Lung (tissue), 12 donors: ENCODE data around the gene MRTFB. TPM values are rescaled to one million over a fixed set of nuclear protein-coding genes. Genes with fewer than 3 reads are reported as not detected.
A peak's percentile ranks its signal among the peaks of the same experiment; 100 is the strongest.

Experiments
- ATAC-seq: fragments of 200-7000 bp; cut with Tn5 transposase; one replicate; pipeline ENCODE4 v1.9.1; 2020; ENCODE audit warnings: moderate number of reproducible peaks; ENCODE audit not compliant: insufficient read depth, low FRiP score
- DNase-seq, 3 donors: peaks; one replicate each; pipeline ENCODE4 v3.0.0-alpha.2; 2013 to 2017
- H3K27ac ChIP-seq, 2 donors: one replicate each; pipeline ENCODE4 v1.5.1; 2013; ENCODE audit warnings: mild to moderate bottlenecking in 2 of 2, moderate library complexity in 2 of 2, control low read depth in 1 of 2, inconsistent platforms in 1 of 2, low read depth in 1 of 2, low read length in 1 of 2
- H3K27me3 ChIP-seq, 3 donors: one replicate each; pipeline ENCODE4 v1.5.1; 2013; ENCODE audit warnings: low read length in 2 of 3; ENCODE audit not compliant: control insufficient read depth in 3 of 3, insufficient read depth in 3 of 3
- H3K36me3 ChIP-seq, 4 donors: one replicate each; pipeline ENCODE4 v1.5.1; 2013; ENCODE audit warnings: low read length in 4 of 4, mild to moderate bottlenecking in 1 of 4, moderate library complexity in 1 of 4; ENCODE audit not compliant: control insufficient read depth in 4 of 4, insufficient read depth in 4 of 4
- H3K4me1 ChIP-seq, 5 donors: one replicate each; pipeline ENCODE4 v1.5.1; 2013; ENCODE audit warnings: low read length in 5 of 5, mild to moderate bottlenecking in 2 of 5, moderate library complexity in 1 of 5; ENCODE audit not compliant: control insufficient read depth in 5 of 5, insufficient read depth in 5 of 5
- H3K4me3 ChIP-seq: one replicate; pipeline ENCODE4 v1.5.1; 2013; ENCODE audit warnings: mild to moderate bottlenecking, control low read depth, moderate library complexity
- H3K9ac ChIP-seq, 2 donors: one replicate each; pipeline ENCODE4 v1.5.1; 2013; ENCODE audit warnings: low read length in 2 of 2, control low read depth in 1 of 2; ENCODE audit not compliant: insufficient read depth in 1 of 2
- H3K9me3 ChIP-seq, 4 donors: one replicate each; pipeline ENCODE4 v1.5.1; 2013; ENCODE audit warnings: low read length in 3 of 4, mild to moderate bottlenecking in 1 of 4, moderate library complexity in 1 of 4; ENCODE audit not compliant: control insufficient read depth in 4 of 4, insufficient read depth in 3 of 4
- WGBS, 2 donors: extraction: QIAGEN DNeasy Blood & Tissue Kit; methylation state at CpG; one replicate each; pipeline ENCODE4 v1.1.7; 2013; 5-methylcytosine and 5-hydroxymethylcytosine counted together
- polyA plus RNA-seq, 2 donors: library from polyadenylated mRNA; stranded (reverse); fragments of 200-250 nt; gene quantifications; one replicate each; pipeline ENCODE4 v1.2.1, GENCODE V29; 2013
- total RNA-seq, 2 donors: library from RNA; depleted of rRNA in 1 of 2; stranded (reverse); fragments of >200 nt in 1 of 2; gene quantifications; one replicate each; pipeline ENCODE4 v1.2.1, GENCODE V29; 2014 to 2021
- TF ChIP-seq, protein P1 (sequence below): IDR thresholded peaks from 2 replicates; pipeline ENCODE4 v1.5.1; 2012; ENCODE audit warnings: mild to moderate bottlenecking; ENCODE audit errors: control extremely low read depth, extremely low read depth
- donor health status: control.
- donor health status: control.
- donor health status: Bipolar disorder and iron deficiency.
- donor health status: healthy.
- donor health status: DM: yes; HTN: yes; CAD: no.

The MRTFB gene
- total and polyA plus RNA-seq, 4 donors: 8.8 to 50.9 (median 27.8) TPM

DNA sequence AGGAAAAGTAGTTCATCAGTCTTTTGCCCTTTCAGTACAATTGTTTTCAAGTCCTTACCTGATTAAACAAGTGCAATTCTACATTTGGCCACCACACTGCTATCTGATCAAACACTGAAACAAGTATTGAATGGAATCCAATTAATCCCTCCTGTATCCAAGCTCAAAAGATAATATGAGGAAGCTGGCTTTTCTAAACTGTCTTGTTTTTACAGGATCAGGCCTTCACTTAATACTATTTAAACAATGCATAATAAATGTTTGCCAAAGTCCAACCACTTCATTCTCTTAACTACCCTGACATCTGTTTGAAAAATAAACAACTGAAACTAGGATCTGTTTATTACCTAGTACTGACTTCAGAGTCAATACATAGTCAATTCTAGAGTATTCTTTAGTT lies 131.6 kb downstream of the MRTFB start:
- ATAC-seq (no peak), DNase-seq (peak in 1 of 3 donors; percentile 32)
- no peak overlapping the region for H3K27ac ChIP-seq
- no peaks in the 10 kb centered on the region for H3K27me3 ChIP-seq
- H3K4me3 ChIP-seq: no peak overlapping the region
- peaks cover 0 to 6% (median 1%) of the 10 kb centered on the region in 4 donors for H3K36me3 ChIP-seq
- no peak overlapping the region for H3K9ac ChIP-seq
- TF ChIP-seq, protein P1, sequence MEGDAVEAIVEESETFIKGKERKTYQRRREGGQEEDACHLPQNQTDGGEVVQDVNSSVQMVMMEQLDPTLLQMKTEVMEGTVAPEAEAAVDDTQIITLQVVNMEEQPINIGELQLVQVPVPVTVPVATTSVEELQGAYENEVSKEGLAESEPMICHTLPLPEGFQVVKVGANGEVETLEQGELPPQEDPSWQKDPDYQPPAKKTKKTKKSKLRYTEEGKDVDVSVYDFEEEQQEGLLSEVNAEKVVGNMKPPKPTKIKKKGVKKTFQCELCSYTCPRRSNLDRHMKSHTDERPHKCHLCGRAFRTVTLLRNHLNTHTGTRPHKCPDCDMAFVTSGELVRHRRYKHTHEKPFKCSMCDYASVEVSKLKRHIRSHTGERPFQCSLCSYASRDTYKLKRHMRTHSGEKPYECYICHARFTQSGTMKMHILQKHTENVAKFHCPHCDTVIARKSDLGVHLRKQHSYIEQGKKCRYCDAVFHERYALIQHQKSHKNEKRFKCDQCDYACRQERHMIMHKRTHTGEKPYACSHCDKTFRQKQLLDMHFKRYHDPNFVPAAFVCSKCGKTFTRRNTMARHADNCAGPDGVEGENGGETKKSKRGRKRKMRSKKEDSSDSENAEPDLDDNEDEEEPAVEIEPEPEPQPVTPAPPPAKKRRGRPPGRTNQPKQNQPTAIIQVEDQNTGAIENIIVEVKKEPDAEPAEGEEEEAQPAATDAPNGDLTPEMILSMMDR: no peak
- H3K4me1 ChIP-seq: peaks cover 4 to 12% (median 8%) of the 10 kb centered on the region in 5 donors
- H3K9me3 ChIP-seq: no peaks in the 10 kb centered on the region

DNA sequence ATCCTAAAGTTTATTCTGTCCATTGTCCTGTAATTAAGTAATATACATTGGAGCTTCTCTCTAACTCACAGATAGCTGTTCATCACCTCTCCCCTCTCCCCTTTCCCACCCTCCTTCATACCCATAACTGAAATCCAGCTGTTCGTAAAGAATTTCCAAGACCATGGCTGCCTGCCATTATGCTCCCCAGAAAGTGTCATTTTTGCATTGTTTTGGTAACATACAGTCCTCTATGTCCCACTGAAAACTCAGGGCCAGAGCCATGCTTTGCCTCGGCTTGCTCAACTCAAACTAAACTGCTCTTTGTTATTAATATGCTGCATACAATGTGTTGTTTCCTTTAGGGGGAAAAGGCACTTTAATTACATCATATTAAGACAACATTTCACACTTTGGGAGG lies 132.0 kb downstream of the MRTFB start:
- TF ChIP-seq, protein P1: no peak
- peak overlapping the region in 1 of 2 donors; percentile 17 for H3K9ac ChIP-seq
- H3K9me3 ChIP-seq: no peaks in the 10 kb centered on the region
- DNase-seq: peak; percentile 79 to 89 (median 83)
- peaks cover 0 to 6% (median under 1%) of the 10 kb centered on the region in 4 donors for H3K36me3 ChIP-seq
- no peak for ATAC-seq
- H3K4me3 ChIP-seq: no peak overlapping the region
- WGBS, 2 donors: 64 to 67% methylated on average over 2 of the region's 2 CpGs
- peaks cover 4 to 12% (median 8%) of the 10 kb centered on the region in 5 donors for H3K4me1 ChIP-seq
- H3K27me3 ChIP-seq: no peaks in the 10 kb centered on the region
- H3K27ac ChIP-seq: no peak overlapping the region

DNA sequence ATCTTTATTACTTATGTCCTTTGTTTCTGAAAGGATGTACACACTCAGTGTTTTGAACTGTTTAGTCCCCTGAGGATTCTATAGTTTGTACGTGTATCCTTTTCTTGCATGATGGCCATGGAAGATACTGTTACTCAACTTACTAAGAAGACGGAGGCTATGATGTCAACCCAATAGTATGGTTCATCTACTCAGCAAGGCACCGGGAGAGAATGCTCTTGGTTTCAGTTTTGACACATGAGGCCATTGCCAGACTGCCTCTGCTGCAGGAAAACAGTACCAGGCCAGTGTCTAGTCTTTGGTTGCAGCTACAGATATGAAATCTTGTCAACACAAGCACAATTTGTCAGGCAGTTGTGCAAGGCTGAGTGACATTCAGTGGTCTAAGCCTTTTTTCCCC lies 134.5 kb downstream of the MRTFB start:
- peaks cover 4 to 11% (median 5%) of the 10 kb centered on the region in 5 donors for H3K4me1 ChIP-seq
- H3K4me3 ChIP-seq: no peak overlapping the region
- no peaks in the 10 kb centered on the region for H3K27me3 ChIP-seq
- H3K27ac ChIP-seq: no peak overlapping the region
- peaks cover 0 to 6% (median 1%) of the 10 kb centered on the region in 4 donors for H3K36me3 ChIP-seq
- H3K9me3 ChIP-seq: no peaks in the 10 kb centered on the region
- 78 to 86% methylated on average over 3 of the region's 3 CpGs for WGBS, 2 donors
- no peak overlapping the region for H3K9ac ChIP-seq
- DNase-seq: no peak
- TF ChIP-seq, protein P1: no peak
- ATAC-seq: no peak
